Measurements from ENCODE around the gene PHF13. TPM values are rescaled to one million over a fixed set of nuclear protein-coding genes. Genes with fewer than 3 reads are reported as not detected.
"Not testable (repeated sequence)": the region's sequence is repeated elsewhere in the genome, so short reads cannot be mapped to it uniquely, and the experiment has no call there.

PHF13 gene
- total RNA-seq, 6 donors from 2014 or later = 8.4 to 23.0 (median 9.8) TPM

- Histone ChIP-seq H3K27ac (no peak overlapping the region), H3K4me1 (no peaks in the 10 kb centered on the region), H3K36me3 (peaks cover 18 to 94% (median 69%) of the 10 kb centered on the region in 4 donors), H3K27me3 (no peaks in the 10 kb centered on the region), H3K9me3 (no peaks in the 10 kb centered on the region), H3K4me3 (no peak overlapping the region)
- ATAC-seq (ENCODE audit: low FRiP score in 2 of 2) = peak in 1 of 2 donors; percentile 88
- WGBS, 2 donors = 85 to 87% methylated on average over 18 of the region's 18 CpGs
- DNase-seq = peak in 1 of 2 donors; percentile 82
- TF ChIP-seq EP300 (IDR thresholded peaks at IDR 0.05) = no peak
- TF ChIP-seq POLR2A (IDR thresholded peaks at IDR 0.05) = no peak
- TF ChIP-seq CTCF (IDR thresholded peaks at IDR 0.05) = no peak
- no peak for TF ChIP-seq POLR2AphosphoS5 (IDR thresholded peaks at IDR 0.05)
Observed at GRCh38 chr1:6638226-6638625, 24.7 kb downstream of the PHF13 start.

GRCh38 chr1:6640867-6641266 is 27.3 kb downstream of the PHF13 start:
- H3K27ac ChIP-seq; H3K4me3 ChIP-seq; DNase-seq; H3K9me3 ChIP-seq; H3K27me3 ChIP-seq; H3K4me1 ChIP-seq; ATAC-seq (ENCODE audit: low FRiP score in 2 of 2): not testable (repeated sequence)
- H3K36me3 ChIP-seq = peaks cover 7 to 94% (median 60%) of the 10 kb centered on the region in 4 donors
- 94 to 96% methylated on average over 3 of the region's 3 CpGs for WGBS, 2 donors

- no peaks in the 10 kb centered on the region for H3K9me3 ChIP-seq
- ATAC-seq (ENCODE audit: low FRiP score in 2 of 2) = no peak
- no peaks in the 10 kb centered on the region for H3K27me3 ChIP-seq
- no peaks in the 10 kb centered on the region for H3K4me1 ChIP-seq
- no peak for TF ChIP-seq POLR2AphosphoS5 (IDR thresholded peaks at IDR 0.05)
- no peak for TF ChIP-seq POLR2A (IDR thresholded peaks at IDR 0.05)
- TF ChIP-seq CTCF (IDR thresholded peaks at IDR 0.05) = no peak
- no peak for TF ChIP-seq EP300 (IDR thresholded peaks at IDR 0.05)
- H3K27ac ChIP-seq = no peak overlapping the region
- no peak overlapping the region for H3K4me3 ChIP-seq
- WGBS, 2 donors = 93 to 98% methylated on average over 6 to 7 of the region's 7 CpGs
- DNase-seq = no peak
- H3K36me3 ChIP-seq = peaks cover 0 to 57% (median 33%) of the 10 kb centered on the region in 4 donors
Observed at GRCh38 chr1:6645018-6645417, 31.5 kb downstream of the PHF13 start.

GRCh38 chr1:6646499-6647148 is 33.1 kb downstream of the PHF13 start:
- Histone ChIP-seq H3K4me3 (no peak overlapping the region), H3K4me1 (no peaks in the 10 kb centered on the region), H3K27me3 (no peaks in the 10 kb centered on the region), H3K27ac (no peak overlapping the region), H3K36me3 (peaks cover 0 to 58% (median 30%) of the 10 kb centered on the region in 4 donors), H3K9me3 (no peaks in the 10 kb centered on the region)
- WGBS, 2 donors = 57 to 61% methylated on average over 10 of the region's 10 CpGs
- DNase-seq = no peak
- peak; percentile 39 to 65 (median 54) for TF ChIP-seq CTCF (IDR thresholded peaks at IDR 0.05)
- TF ChIP-seq EP300 (IDR thresholded peaks at IDR 0.05) = no peak
- no peak for TF ChIP-seq POLR2A (IDR thresholded peaks at IDR 0.05)
- no peak for TF ChIP-seq POLR2AphosphoS5 (IDR thresholded peaks at IDR 0.05)
- ATAC-seq (ENCODE audit: low FRiP score in 2 of 2) = peak; percentile 46 to 70

GRCh38 chr1:6648556-6648955 is 35.0 kb downstream of the PHF13 start:
- no peak for ATAC-seq (ENCODE audit: low FRiP score in 2 of 2)
- H3K27ac ChIP-seq = no peak overlapping the region
- H3K27me3 ChIP-seq = no peaks in the 10 kb centered on the region
- no peaks in the 10 kb centered on the region for H3K9me3 ChIP-seq
- 90 to 95% methylated on average over 6 of the region's 6 CpGs for WGBS, 2 donors
- DNase-seq = no peak
- TF ChIP-seq CTCF (IDR thresholded peaks at IDR 0.05) (no peak), EP300 (IDR thresholded peaks at IDR 0.05) (no peak), POLR2A (IDR thresholded peaks at IDR 0.05) (no peak), POLR2AphosphoS5 (IDR thresholded peaks at IDR 0.05) (no peak)
- no peak overlapping the region for H3K4me3 ChIP-seq
- peaks cover 4 to 60% (median 43%) of the 10 kb centered on the region in 4 donors for H3K36me3 ChIP-seq
- no peaks in the 10 kb centered on the region for H3K4me1 ChIP-seq
